ENCODE data around the gene IFNA5.
A peak's percentile ranks its signal among the peaks of the same experiment; 100 is the strongest.

Gene IFNA5

GRCh38 chr9:21294364-21294774 is 10.7 kb downstream of the IFNA5 start:
- peak in 3 of 4 experiments; percentile 15 to 23 (median 17) for DNase-seq

DNA sequence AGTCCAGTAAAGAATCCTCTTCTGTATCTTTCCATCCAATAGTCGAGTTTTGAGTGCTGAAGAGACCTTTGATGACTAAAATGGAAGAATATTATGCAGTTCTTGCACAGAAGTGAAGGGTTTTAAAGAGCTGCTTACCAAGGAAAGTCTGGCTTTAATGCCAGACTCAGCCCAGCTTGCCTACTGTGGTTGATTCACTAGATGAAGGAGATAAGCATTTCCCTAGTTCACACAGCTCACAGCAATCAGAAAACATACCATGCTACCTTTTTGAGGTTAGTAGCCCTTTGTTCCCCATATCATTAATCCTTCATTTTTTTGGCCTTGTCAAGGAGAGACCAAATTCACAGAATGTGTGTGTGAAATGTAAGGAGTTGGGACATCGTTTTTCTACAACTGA is 15.3 kb downstream of the IFNA5 start:
- DNase-seq = no peak

DNA sequence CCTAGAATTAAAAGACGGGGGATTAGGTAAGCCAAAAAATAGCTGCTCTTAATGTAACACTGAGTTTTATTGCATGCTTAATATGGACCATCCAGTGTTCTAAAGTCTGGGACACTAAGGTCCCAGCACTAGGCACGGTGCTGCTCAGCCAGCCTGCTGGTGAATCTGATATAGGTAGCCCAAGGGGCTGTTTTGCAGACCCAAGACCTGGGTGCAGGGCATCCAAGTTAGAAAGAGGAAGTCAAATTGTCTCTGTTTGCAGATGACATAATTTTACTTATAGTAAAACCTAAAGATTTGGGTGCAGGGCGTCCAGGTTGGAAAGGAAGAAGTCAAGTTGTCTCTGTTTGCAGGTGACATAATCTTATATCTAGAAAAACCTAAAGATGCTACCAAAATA is 17.8 kb downstream of the IFNA5 start:
- DNase-seq = peak in 2 of 4 experiments; percentile 7 to 8

GRCh38 chr9:21286659-21287058 is 18.5 kb downstream of the IFNA5 start:
- DNase-seq = peak; percentile 60 to 86 (median 76)

DNA sequence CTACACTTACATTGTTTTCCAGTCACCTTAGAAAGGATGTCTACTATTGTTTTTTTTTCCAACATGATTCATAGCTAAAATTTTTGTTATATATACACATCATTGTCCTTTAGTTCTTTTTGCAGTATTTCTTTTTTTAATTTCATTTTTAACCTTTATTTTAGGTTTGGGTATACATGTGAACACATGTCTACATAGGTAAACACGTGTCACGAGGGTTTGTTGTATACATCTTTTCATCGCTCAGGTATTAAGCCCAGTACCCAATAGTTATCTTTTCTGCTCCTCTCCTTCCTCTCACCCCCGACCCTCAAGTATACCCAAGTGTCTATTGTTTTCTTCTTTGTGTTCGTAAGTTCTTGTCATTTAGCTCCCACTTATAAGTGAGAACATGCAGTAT is 19.0 kb downstream of the IFNA5 start:
- DNase-seq = no peak

GRCh38 chr9:21281275-21281674 is 23.8 kb downstream of the IFNA5 start:
- DNase-seq = peak; percentile 60 to 83 (median 74)

DNA sequence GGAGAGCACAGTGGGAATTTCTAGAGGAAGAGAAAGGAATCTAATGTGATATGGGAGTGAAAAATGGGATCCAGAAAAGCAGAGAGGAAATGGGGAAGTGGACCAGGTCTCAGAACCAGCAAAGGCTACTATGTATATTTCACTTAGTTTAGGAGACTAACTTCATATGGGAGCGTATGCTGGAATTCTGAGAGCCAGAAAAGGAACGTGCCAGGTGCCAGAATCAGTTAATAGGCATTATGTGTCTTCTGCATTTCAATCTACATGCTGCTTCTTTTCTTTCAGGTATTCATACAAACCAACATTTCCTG is 36.8 kb downstream of the IFNA5 start:
- no peak for DNase-seq

- no peak for DNase-seq
Observed at GRCh38 chr9:21267485-21268346, 37.4 kb downstream of the IFNA5 start.

DNA sequence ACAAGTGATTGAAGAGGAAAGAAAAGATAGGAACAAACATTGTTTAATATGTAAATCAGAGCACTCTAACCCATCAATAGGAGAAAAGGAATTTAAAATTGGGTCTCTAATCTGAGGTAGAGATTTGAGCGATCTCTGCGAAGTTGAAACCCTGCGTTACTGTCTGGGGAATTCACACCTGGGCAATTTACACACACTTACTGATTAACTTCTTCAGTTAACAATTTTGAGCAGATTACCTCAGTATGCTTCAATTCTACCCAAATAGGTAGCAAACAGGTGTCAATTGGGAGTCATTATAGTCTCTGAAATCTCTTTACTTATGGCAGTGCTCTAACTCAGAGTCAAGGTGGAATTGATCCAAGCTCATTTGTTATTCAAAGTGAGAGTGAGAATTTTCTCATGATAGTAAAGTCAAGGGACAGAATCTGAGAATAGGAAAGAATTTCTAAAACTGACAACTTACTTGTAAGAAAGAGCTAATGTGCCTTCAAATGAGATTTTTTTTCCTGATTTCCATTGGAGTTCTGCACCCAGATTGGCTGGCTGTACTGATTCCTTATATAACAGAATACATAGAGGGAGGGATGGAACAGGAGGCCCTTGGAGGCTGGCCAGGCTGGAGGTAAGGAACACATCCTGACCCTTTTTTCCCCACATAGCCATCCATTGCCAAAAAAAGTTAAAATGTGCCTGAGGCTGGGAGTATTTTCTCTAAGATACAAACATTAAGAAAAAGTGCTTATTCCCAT is 38.2 kb downstream of the IFNA5 start:
- no peak for DNase-seq

- DNase-seq = no peak
Observed at GRCh38 chr9:21265421-21266189, 39.5 kb downstream of the IFNA5 start.

DNA sequence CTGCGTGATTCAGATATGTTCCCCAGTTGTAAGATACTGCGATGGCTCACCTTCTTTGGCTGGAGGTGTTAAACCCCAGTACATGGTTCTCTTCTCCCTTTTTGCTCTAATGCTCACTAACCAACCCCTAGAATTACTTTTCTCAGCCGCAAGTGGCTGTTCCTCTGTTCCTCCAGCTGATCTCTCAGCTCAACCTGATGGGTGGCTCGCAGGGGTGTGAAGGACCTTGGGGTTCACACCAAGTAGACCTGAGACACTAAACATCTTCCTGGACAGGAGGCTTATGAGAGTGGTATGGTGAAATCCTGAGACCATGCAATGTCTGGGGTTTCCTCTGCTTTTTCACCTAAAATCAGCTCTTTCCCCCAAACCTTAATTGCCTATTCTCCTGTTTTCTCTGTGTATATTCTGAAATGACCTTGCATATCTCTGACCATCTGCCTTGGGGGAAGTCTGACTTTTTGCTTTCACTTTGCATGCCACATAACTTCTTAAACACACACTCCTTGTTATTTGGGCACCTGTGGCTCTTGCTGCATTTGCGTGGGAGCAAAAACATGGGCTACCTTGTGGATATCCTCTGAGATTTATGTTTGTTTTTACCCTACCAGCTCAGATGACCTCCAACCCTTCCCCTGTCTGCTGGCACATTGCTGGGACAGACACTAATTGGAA is 49.4 kb downstream of the IFNA5 start:
- DNase-seq = no peak

Data from suppressor macrophage (primary cell).